HepG2 (cell line): ENCODE measurements around the gene RASGRP2. TPM values are rescaled to one million over a fixed set of nuclear protein-coding genes. Genes with fewer than 3 reads are reported as not detected.

Source experiments
- CREM ChIP-seq, 2 experiments: sonication (generic) in 1 of 2; formaldehyde crosslinking in 1 of 2; IDR thresholded peaks; 2 replicates each; pipeline versions ENCODE4 v1.4.0 to v1.6.1; 2016 to 2020; ENCODE audit warnings: antibody characterized with exemption in 1 of 2, mild to moderate bottlenecking in 1 of 2, missing genetic modification reagents in 1 of 2
- DMAP1 ChIP-seq: IDR thresholded peaks from 2 replicates; pipeline ENCODE4 v1.6.1; 2016
- MAZ ChIP-seq, 2 experiments: sonication (generic) in 1 of 2; formaldehyde crosslinking in 1 of 2; IDR thresholded peaks; 2 replicates each; pipeline versions ENCODE4 v1.5.0 to v1.6.1; 2012 to 2020; ENCODE audit warnings: low read depth in 2 of 2, mild to moderate bottlenecking in 2 of 2, borderline replicate concordance in 1 of 2, improper control_type of control experiment in 1 of 2, low read length in 1 of 2, missing genetic modification reagents in 1 of 2, moderate library complexity in 1 of 2
- RARG ChIP-seq: sonication (generic); formaldehyde crosslinking; IDR thresholded peaks from 2 replicates; pipeline ENCODE4 v1.4.0; 2020; ENCODE audit warnings: low read depth, mild to moderate bottlenecking, missing genetic modification reagents
- SALL1 ChIP-seq: sonication (generic); formaldehyde crosslinking; IDR thresholded peaks from 2 replicates; pipeline ENCODE4 v1.8.0; 2022; ENCODE audit warnings: mild to moderate bottlenecking, missing genetic modification reagents
- SKI ChIP-seq: fragments of 450-650 bp; IDR thresholded peaks from one replicate; pipeline ENCODE4 v1.6.1; 2018; ENCODE audit warnings: mild to moderate bottlenecking; ENCODE audit not compliant: partially characterized antibody
- STAG1 ChIP-seq: sonication (generic); formaldehyde crosslinking; IDR thresholded peaks from 2 replicates; pipeline ENCODE4 v1.4.0; 2020; ENCODE audit warnings: missing genetic modification reagents
- TBX2 ChIP-seq: sonication (generic); formaldehyde crosslinking; IDR thresholded peaks from 2 replicates; pipeline ENCODE4 v1.5.0; 2020; ENCODE audit warnings: missing genetic modification reagents, mild to moderate bottlenecking, borderline replicate concordance
- THAP11 ChIP-seq: IDR thresholded peaks from 2 replicates; pipeline ENCODE4 v1.6.1; 2016; ENCODE audit warnings: missing biosample characterization, missing genetic modification reagents
- ZNF224 ChIP-seq: sonication (generic); formaldehyde crosslinking; IDR thresholded peaks from 2 replicates; pipeline ENCODE4 v1.5.0; 2020; ENCODE audit warnings: mild to moderate bottlenecking, missing genetic modification reagents
- ZNF280B ChIP-seq: sonication (generic); formaldehyde crosslinking; IDR thresholded peaks from 2 replicates; pipeline ENCODE4 v1.5.0; 2020; ENCODE audit warnings: missing genetic modification reagents, mild to moderate bottlenecking, borderline replicate concordance
- ZNF556 ChIP-seq: sonication (generic); formaldehyde crosslinking; IDR thresholded peaks from 2 replicates; pipeline ENCODE4 v1.4.0; 2020; ENCODE audit warnings: mild to moderate bottlenecking, missing genetic modification reagents, borderline replicate concordance
- ZNF614 ChIP-seq: IDR thresholded peaks from 2 replicates; pipeline ENCODE4 v1.6.1; 2018; ENCODE audit warnings: missing biosample characterization, missing genetic modification reagents, inconsistent platforms, borderline replicate concordance
- ZNF768 ChIP-seq: sonication (generic); formaldehyde crosslinking; IDR thresholded peaks from 2 replicates; pipeline ENCODE4 v1.4.0; 2020; ENCODE audit warnings: missing genetic modification reagents
- ZSCAN29 ChIP-seq: sonication (generic); formaldehyde crosslinking; conservative IDR thresholded peaks from 2 replicates; pipeline ENCODE4 v1.4.0; 2020; ENCODE audit warnings: mild to moderate bottlenecking, missing genetic modification reagents
- polyA plus RNA-seq, 8 experiments: library from polyadenylated mRNA; depleted of rRNA in 3 of 8; stranded (reverse) in 7 of 8; unstranded in 1 of 8; fragments of >200 nt; fragmentation: Illumina TruSeq in 4 of 8; extraction: Trizol in 4 of 8; gene quantifications; 2 replicates each; pipeline versions ENCODE4 v1.2.1 to v1.2.3, GENCODE V29; 2011 to 2016; ENCODE audit warnings: low read depth in 4 of 8, missing spikeins in 1 of 8, mixed read lengths in 1 of 8; ENCODE audit not compliant: insufficient read depth in 1 of 8
- total RNA-seq, 5 experiments: library from RNA; depleted of rRNA; stranded (reverse); fragments of >200 nt; fragmentation: Illumina TruSeq; extraction: Trizol; gene quantifications; 2 replicates each; pipeline ENCODE4 v1.2.3, GENCODE V29; 2016; ENCODE audit warnings: low read depth in 1 of 5
- TF ChIP-seq, protein P1 (sequence below): IDR thresholded peaks from 2 replicates; pipeline ENCODE4 v1.4.0; 2020; ENCODE audit warnings: mild to moderate bottlenecking, missing genetic modification reagents
- TF ChIP-seq, protein P2 (sequence below): sonication (generic); formaldehyde crosslinking; IDR thresholded peaks from 2 replicates; pipeline ENCODE4 v1.4.0; 2020; ENCODE audit warnings: missing genetic modification reagents
- TF ChIP-seq, protein P3 (sequence below): sonication (generic); formaldehyde crosslinking; IDR thresholded peaks from 2 replicates; pipeline ENCODE4 v1.5.0; 2020; ENCODE audit warnings: missing genetic modification reagents

The RASGRP2 gene
- total and polyA plus RNA-seq, 2 of the 13 experiments (the other 11 are each of a cell fraction or from before 2014, with no cell fraction given), result 0.61 TPM; not detected in 1

DNA sequence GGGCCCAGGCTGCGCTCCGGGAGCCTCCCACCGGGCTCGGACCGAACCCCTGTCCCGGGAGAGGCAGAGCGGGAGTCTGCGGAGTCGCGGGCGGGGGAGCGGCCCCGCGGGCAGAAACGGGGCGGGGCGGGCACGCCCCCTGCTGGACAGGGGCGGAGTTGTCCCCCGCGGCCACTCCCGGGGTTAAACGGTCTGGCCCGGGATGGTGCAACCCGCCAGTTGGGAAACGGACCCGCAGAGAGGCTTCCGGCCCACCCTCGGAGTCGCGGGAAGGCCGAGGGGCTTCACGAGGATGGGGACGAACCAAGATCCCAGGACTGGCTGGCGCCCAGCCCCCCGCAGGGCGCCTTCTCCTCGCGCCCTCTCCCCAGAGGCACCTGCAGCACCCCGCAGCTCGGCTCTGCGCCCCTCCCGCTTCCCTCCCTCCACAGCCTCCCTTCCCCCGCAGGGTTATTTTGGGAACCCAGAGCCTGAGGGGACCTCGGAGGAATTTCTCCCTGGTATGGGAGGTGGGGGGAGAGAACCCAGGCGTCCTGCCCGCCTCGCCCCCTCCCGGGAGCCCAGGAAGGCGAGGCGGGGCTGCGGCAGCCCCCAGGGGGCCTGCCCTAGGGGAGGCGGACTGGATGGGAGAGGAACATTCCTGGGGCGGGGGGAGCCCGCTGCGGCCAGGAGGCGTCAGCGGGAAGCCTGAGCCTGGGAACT lies 902 bp downstream of the RASGRP2 start (continued):
- TF ChIP-seq, protein P1, sequence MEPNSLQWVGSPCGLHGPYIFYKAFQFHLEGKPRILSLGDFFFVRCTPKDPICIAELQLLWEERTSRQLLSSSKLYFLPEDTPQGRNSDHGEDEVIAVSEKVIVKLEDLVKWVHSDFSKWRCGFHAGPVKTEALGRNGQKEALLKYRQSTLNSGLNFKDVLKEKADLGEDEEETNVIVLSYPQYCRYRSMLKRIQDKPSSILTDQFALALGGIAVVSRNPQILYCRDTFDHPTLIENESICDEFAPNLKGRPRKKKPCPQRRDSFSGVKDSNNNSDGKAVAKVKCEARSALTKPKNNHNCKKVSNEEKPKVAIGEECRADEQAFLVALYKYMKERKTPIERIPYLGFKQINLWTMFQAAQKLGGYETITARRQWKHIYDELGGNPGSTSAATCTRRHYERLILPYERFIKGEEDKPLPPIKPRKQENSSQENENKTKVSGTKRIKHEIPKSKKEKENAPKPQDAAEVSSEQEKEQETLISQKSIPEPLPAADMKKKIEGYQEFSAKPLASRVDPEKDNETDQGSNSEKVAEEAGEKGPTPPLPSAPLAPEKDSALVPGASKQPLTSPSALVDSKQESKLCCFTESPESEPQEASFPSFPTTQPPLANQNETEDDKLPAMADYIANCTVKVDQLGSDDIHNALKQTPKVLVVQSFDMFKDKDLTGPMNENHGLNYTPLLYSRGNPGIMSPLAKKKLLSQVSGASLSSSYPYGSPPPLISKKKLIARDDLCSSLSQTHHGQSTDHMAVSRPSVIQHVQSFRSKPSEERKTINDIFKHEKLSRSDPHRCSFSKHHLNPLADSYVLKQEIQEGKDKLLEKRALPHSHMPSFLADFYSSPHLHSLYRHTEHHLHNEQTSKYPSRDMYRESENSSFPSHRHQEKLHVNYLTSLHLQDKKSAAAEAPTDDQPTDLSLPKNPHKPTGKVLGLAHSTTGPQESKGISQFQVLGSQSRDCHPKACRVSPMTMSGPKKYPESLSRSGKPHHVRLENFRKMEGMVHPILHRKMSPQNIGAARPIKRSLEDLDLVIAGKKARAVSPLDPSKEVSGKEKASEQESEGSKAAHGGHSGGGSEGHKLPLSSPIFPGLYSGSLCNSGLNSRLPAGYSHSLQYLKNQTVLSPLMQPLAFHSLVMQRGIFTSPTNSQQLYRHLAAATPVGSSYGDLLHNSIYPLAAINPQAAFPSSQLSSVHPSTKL (CRISPR knock-in tag), result peak; percentile 9; the same call in 1 of the 2 replicates
- TF ChIP-seq ZNF768, result peak; percentile 33
- TF ChIP-seq SALL1 (CRISPR knock-in tag), result peak; percentile 17; the same call in 1 of the 2 replicates
- TF ChIP-seq, protein P2, sequence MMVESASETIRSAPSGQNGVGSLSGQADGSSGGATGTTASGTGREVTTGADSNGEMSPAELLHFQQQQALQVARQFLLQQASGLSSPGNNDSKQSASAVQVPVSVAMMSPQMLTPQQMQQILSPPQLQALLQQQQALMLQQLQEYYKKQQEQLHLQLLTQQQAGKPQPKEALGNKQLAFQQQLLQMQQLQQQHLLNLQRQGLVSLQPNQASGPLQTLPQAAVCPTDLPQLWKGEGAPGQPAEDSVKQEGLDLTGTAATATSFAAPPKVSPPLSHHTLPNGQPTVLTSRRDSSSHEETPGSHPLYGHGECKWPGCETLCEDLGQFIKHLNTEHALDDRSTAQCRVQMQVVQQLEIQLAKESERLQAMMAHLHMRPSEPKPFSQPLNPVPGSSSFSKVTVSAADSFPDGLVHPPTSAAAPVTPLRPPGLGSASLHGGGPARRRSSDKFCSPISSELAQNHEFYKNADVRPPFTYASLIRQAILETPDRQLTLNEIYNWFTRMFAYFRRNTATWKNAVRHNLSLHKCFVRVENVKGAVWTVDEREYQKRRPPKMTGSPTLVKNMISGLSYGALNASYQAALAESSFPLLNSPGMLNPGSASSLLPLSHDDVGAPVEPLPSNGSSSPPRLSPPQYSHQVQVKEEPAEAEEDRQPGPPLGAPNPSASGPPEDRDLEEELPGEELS, result 0 out of 2 replicates have a peak, but pooled peaks have one; percentile 3
- peak; percentile 38; the same call in 1 of the 2 replicates for TF ChIP-seq DMAP1
- peak; percentile 56 for TF ChIP-seq STAG1 (CRISPR knock-in tag)
- TF ChIP-seq MAZ (IDR thresholded peaks at IDR 0.05; ENCODE audit: borderline replicate concordance, low read depth, low read length), result peak; percentile 39; the same call in 1 of the 2 replicates
- no peak; the same call in 1 of the 2 replicates for TF ChIP-seq MAZ (CRISPR knock-in tag; IDR thresholded peaks at IDR 0.05; ENCODE audit: low read depth)
- TF ChIP-seq RARG (CRISPR knock-in tag), result no peak
- peak; percentile 18 for TF ChIP-seq SKI
- TF ChIP-seq TBX2, result 0 out of 2 replicates have a peak, but pooled peaks have one; percentile 14
- TF ChIP-seq ZSCAN29, result peak; percentile 45; the same call in 1 of the 2 replicates
- peak; percentile 83 for TF ChIP-seq THAP11 (CRISPR knock-in tag)
- TF ChIP-seq ZNF280B (CRISPR knock-in tag), result peak; percentile 52; the same call in 1 of the 2 replicates
- TF ChIP-seq CREM (IDR thresholded peaks at IDR 0.05), result no peak
- TF ChIP-seq CREM (CRISPR knock-in tag; IDR thresholded peaks at IDR 0.05), result no peak
- 0 out of 2 replicates have a peak, but pooled peaks have one; percentile 32 for TF ChIP-seq ZNF224
- TF ChIP-seq ZNF614 (CRISPR knock-in tag), result 0 out of 2 replicates have a peak, but pooled peaks have one; percentile 43
- TF ChIP-seq, protein P3, sequence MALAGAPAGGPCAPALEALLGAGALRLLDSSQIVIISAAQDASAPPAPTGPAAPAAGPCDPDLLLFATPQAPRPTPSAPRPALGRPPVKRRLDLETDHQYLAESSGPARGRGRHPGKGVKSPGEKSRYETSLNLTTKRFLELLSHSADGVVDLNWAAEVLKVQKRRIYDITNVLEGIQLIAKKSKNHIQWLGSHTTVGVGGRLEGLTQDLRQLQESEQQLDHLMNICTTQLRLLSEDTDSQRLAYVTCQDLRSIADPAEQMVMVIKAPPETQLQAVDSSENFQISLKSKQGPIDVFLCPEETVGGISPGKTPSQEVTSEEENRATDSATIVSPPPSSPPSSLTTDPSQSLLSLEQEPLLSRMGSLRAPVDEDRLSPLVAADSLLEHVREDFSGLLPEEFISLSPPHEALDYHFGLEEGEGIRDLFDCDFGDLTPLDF (CRISPR knock-in tag), result 0 out of 2 replicates have a peak, but pooled peaks have one; percentile 39
- TF ChIP-seq ZNF556 (CRISPR knock-in tag), result peak; percentile 57; the same call in 1 of the 2 replicates
